HG03378 (cell line): ENCODE data around the gene ACCSL.
A peak's percentile ranks its signal among the peaks of the same experiment; 100 is the strongest.

ENCODE experiments used
- ATAC-seq: cut with Tn5 transposase; IDR thresholded peaks from one replicate; pipeline ENCODE4 v1.9.1; 2021; ENCODE audit warnings: mild to moderate bottlenecking, moderate library complexity; ENCODE audit not compliant: unreplicated experiment

ACCSL gene

GRCh38 chr11:44017443-44018126 lies 30.2 kb upstream of the ACCSL start:
- no peak for ATAC-seq

- no peak for ATAC-seq
Observed at GRCh38 chr11:44018127-44018521, 29.7 kb upstream of the ACCSL start.

- no peak for ATAC-seq
Observed at GRCh38 chr11:44018829-44019228, 29.0 kb upstream of the ACCSL start.

GRCh38 chr11:44024977-44025376 lies 22.8 kb upstream of the ACCSL start:
- no peak for ATAC-seq

- no peak for ATAC-seq
Observed at GRCh38 chr11:44025727-44026126, 22.1 kb upstream of the ACCSL start.

GRCh38 chr11:44028401-44028800 lies 19.4 kb upstream of the ACCSL start:
- no peak for ATAC-seq

GRCh38 chr11:44028816-44029506 lies 18.8 kb upstream of the ACCSL start:
- no peak for ATAC-seq

- ATAC-seq = no peak
Observed at GRCh38 chr11:44029507-44029845, 18.3 kb upstream of the ACCSL start.

GRCh38 chr11:44029977-44030911 lies 17.5 kb upstream of the ACCSL start:
- ATAC-seq = no peak

- no peak for ATAC-seq
Observed at GRCh38 chr11:44030996-44031395, 16.8 kb upstream of the ACCSL start.

GRCh38 chr11:44031549-44031948 lies 16.2 kb upstream of the ACCSL start:
- no peak for ATAC-seq

- no peak for ATAC-seq
Observed at GRCh38 chr11:44032299-44033085, 15.3 kb upstream of the ACCSL start.

GRCh38 chr11:44033411-44033850 lies 14.3 kb upstream of the ACCSL start:
- no peak for ATAC-seq

- no peak for ATAC-seq
Observed at GRCh38 chr11:44033856-44034255, 13.9 kb upstream of the ACCSL start.

- no peak for ATAC-seq
Observed at GRCh38 chr11:44034639-44035038, 13.1 kb upstream of the ACCSL start.

- peak; percentile 77 for ATAC-seq
Observed at GRCh38 chr11:44036811-44037657, 10.7 kb upstream of the ACCSL start.

- ATAC-seq = no peak
Observed at GRCh38 chr11:44037658-44037998, 10.2 kb upstream of the ACCSL start.

GRCh38 chr11:44043157-44043556 lies 4.6 kb upstream of the ACCSL start:
- no peak for ATAC-seq

- ATAC-seq = no peak
Observed at GRCh38 chr11:44046182-44046581, 1.6 kb upstream of the ACCSL start.

GRCh38 chr11:44047298-44047697 lies 483 bp upstream of the ACCSL start:
- no peak for ATAC-seq
